ENCODE results near the gene CADPS.

Gene CADPS

DNA sequence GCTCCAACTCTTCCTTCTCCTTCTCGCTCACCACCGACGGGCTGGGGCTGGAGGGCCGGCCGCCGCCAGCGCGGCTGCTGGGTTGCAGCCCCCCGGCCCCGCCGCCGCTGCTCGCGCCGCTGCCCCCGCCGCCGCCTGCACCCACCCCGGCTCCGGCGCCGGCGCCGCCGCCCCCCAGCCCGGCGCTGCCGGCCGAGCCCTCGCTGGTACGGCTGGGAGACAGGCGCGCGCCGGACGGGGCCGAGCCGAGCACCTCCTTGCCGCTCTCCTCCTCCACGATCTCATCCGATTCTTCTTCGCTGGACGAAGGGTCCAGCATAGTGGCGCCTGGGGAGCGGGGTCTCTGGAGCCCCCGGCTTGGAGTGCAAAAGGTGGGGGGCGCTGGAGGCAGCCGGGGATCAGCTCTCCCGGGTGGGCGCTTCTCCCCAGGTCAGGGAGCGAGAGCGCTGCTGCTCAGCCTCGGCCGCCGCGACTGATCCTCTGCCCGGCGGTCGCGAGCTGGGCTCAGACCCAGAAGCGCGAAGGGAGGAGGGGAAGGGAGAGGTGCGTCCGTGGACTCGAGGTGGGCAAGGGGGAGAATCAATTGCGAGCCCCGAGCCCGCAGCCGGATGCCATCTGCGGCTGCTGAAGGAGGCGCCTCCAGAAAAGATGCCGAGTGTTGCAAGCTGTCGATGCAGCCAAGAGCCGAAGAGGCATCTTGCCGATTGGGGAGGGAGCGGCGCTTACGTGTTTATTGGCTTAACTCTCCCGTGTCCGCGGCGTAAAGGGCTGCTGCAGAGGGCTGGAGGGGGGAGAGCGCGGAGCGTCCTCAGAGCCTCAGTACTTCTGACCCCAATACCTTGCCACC is at the start of gene CADPS:
Gene CADPS (minus strand): TSS at position 706 of the 847 bp plus-strand sequence. CDS start 387 bp downstream, at position 319.
- TF ChIP-seq GATA3 (IDR thresholded peaks at IDR 0.05; ENCODE audit: low read depth, low read length) (no peak), GATA2 (IDR thresholded peaks at IDR 0.05; ENCODE audit: low read depth, low read length) (no peak)

DNA sequence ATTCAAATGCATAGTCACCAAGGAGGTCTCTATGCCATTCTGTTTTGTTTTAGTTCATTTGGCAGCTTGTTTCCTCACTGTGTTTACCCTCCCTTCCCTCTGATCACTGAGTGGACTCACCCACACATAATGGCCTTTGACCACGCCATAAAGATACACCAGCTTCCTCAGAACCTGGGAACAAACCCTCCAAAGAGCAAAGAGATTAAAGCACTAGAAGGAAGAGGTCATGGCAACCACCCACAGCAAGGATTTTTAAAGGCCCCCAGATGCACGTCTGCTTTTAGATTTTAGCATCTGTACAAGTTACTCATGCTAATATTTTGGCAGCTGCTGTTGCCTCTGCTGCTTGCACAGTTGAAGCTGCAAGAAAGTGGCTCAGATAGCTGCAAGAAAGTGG is 47.9 kb upstream of the CADPS start:
- TF ChIP-seq GATA2 (IDR thresholded peaks at IDR 0.05; ENCODE audit: low read depth, low read length) (no peak), GATA3 (IDR thresholded peaks at IDR 0.05; ENCODE audit: low read depth, low read length) (no peak)

DNA sequence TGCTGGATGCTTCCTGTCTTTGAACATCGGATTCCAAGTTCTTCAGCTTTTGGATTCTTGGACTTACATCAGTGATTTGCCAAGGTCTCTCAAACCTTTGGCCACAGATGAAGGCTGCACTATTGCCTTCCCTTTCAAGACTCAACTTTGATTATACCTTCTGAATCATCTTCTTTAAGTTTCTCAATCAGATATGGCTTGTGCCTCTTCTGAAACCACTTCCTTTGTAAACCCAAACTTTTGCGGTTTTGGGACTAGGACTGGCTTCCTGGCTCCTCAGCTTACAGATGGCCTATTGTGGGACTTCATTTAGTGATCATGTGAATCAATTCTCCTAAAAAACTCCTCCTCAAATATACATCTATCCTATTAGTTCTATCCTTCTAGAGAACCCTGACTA is 47.1 kb upstream of the CADPS start:
- no peak for TF ChIP-seq GATA3 (IDR thresholded peaks at IDR 0.05; ENCODE audit: low read depth, low read length)
- no peak for TF ChIP-seq GATA2 (IDR thresholded peaks at IDR 0.05; ENCODE audit: low read depth, low read length)

DNA sequence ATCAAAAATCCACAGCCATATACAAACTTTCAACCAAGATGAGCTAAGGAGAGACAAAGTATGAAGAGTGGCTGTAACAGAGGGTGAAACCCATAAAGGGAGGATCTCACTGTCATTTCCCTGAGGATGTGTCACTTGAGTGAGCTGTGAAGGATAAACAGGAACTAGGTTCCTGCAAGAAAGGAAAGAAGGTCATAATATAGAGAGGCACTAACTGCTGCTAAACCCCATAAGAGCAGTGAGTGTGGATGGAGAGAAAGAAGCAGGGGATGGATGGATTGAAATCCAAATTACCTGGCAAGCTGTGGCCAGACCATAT is 45.2 kb upstream of the CADPS start:
- no peak for TF ChIP-seq GATA2 (IDR thresholded peaks at IDR 0.05; ENCODE audit: low read depth, low read length)
- TF ChIP-seq GATA3 (IDR thresholded peaks at IDR 0.05; ENCODE audit: low read depth, low read length): no peak

DNA sequence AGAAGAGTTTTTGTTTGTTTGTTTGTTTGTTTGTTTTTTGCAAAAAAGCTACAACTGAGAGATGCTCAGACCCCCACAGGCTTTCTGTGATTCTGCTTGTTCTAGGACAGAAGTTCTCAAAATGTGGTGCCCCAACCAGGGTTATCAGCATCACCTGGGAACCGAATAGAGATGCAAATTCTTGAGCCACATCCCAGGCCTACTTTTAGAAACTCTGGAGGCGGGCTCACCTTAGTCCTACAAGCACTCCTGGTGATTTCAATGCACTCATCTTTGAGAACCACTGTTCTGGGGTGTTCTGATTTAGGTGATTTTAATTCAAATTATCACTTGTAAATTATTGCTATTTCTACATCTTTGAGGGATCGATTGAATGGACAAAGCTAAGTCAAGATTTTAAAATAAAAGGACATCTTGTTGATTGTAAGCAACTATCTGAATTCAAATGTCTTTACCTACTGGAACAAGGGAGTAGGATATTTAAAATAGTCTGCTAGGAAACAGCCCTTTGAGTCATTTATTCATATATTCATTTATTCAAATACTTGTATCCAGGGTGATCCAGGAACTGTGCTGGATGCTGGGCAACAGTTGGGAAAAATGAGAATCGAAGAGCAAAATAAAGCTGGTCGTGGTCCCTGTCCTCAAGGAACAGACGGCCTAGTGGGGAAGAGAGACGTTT is 44.7 kb upstream of the CADPS start:
- TF ChIP-seq GATA3 (IDR thresholded peaks at IDR 0.05; ENCODE audit: low read depth, low read length): no peak

DNA sequence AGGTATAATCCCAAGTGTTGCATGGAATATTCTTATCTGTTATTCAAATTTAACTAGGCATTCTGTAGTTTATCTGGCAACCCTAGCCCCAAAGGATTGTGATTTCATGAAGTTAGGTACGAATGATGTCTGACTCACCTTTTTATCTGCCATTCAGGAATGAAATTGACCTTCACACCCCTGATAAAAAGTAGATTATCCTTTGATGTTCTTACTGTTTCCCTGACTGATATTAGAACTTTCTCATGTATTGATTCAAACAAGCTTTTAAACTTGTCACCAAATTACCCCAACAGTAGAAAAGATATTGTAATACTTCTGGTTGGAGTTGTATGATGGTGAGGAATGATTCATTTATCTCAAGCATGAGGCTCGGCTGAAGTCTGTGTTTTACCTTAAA is 43.6 kb upstream of the CADPS start:
- TF ChIP-seq GATA2 (IDR thresholded peaks at IDR 0.05; ENCODE audit: low read depth, low read length): no peak

DNA sequence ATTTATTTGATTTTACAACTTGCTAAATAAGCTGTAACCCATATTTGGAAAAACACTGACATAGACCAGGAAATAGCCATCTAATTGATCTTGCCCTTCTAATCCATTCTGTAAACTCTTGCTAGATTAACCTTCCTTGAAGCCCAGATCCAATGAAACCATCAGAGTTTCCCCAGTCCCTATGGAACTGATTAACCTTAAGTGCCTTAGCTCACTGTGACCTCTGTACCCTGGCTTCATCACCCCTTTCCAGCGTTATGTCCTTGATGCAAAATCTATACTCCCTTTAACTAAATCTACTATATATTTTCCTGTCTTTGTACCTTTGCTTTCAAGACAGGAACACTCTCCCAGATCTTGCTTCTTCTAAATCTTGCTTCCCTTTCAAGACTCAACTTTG is 42.9 kb upstream of the CADPS start:
- TF ChIP-seq GATA2 (IDR thresholded peaks at IDR 0.05; ENCODE audit: low read depth, low read length): no peak
- no peak for TF ChIP-seq GATA3 (IDR thresholded peaks at IDR 0.05; ENCODE audit: low read depth, low read length)

DNA sequence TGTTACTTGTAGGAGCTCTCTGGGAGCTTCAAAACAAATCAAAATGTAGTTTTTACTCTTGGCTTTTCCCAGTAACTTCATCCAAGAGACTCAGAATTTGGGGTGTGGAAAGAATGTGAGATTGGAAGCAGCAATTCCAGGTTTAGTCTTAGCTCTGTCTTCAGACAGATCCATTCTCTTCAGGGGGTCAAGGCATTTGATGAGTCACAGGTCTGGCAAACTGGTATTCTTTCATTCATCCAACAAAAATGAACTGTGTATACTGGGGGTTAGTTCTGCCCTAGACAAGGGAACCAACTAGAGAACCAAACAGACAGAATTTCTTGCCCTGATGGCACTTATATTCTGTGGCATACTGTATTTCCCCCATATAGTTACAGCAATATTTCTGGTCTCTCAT is 36.3 kb upstream of the CADPS start:
- TF ChIP-seq GATA2 (IDR thresholded peaks at IDR 0.05; ENCODE audit: low read depth, low read length): no peak
- no peak for TF ChIP-seq GATA3 (IDR thresholded peaks at IDR 0.05; ENCODE audit: low read depth, low read length)

DNA sequence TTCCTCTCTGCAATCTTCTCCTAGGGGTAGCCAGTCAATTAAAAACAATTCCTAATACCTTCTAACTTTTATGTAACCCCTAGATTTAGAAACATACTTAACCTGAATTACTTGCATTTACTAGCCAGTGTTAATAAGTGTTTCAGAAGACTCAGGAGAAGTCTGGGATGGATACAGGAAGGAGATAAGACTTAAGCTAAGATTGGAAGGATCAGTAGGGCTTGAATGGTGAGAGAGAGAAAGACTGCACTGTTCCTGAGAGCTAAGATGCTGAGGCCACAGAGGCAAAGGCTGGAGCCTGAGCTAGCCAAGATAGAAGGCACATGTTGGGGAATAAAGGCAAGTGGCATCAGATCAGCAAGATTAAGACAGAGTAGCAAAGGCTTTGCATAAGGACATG is 30.1 kb upstream of the CADPS start:
- TF ChIP-seq GATA2 (IDR thresholded peaks at IDR 0.05; ENCODE audit: low read depth, low read length) (no peak), GATA3 (IDR thresholded peaks at IDR 0.05; ENCODE audit: low read depth, low read length) (no peak)

DNA sequence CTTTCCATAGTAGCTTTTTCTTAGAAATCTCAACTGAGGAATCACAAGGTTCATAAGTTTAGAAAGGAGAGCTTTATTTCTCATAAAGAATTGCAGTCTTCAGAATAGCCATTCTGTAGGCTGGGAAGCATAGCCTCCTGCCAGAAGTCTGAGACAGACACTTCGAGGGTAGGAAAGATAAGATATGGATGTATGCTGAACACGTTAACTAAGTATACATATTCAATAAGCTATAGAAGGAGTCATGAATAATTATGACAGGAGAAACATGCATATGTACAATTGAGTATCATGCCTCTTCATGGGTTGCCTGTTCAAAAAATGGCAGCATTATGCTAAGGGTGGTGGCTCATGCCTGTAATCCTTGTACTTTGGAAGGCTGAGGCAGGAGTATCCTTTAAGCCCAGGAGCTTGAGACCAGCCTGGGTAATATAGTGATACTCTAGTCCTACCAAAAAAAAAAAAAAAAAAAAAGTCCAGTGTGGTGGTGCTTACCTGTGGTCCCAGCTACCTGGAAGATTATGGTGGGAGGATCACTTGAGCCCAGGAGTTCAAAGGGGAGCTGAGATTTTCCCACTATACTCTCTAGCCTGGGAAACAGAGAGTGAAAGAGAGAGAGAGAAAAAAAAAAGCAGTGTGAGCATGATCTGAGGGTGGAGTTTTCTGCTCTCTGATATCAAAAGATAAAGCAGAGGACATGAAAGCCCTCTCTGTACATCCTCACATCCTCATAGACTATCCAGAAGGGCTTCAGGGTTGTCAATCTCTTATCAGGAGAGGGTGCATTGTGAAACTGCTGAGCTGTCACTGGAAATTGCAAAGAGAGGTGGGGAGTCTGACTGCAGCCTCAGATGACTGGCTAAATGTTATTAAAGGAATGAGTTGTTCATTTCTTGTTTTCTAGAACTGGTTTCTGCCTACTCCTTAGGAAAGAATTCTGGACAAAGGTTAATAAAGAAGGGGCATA is 23.6 kb upstream of the CADPS start:
- TF ChIP-seq GATA3 (IDR thresholded peaks at IDR 0.05; ENCODE audit: low read depth, low read length) (no peak), GATA2 (IDR thresholded peaks at IDR 0.05; ENCODE audit: low read depth, low read length) (no peak)

DNA sequence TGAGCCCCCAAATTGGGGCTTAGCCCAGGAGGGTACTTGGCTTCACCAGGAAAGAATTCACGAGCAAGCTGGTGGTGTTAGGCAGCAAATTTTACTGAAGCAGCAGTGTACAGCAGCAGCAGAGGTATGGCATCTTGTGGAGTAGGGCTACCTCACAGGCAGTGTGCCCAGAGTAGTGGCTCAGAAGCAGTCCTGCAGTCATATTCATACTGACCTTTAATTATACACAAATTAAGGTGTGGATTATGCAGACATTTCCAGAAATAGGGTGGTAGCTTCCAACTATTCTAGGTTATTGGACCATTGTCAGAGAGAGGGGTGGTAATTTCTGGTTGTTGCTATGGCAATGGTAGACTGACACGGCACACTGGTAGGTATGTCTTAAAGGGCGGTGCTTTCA is 20.7 kb upstream of the CADPS start:
- TF ChIP-seq GATA2 (IDR thresholded peaks at IDR 0.05; ENCODE audit: low read depth, low read length) (no peak), GATA3 (IDR thresholded peaks at IDR 0.05; ENCODE audit: low read depth, low read length) (no peak)

DNA sequence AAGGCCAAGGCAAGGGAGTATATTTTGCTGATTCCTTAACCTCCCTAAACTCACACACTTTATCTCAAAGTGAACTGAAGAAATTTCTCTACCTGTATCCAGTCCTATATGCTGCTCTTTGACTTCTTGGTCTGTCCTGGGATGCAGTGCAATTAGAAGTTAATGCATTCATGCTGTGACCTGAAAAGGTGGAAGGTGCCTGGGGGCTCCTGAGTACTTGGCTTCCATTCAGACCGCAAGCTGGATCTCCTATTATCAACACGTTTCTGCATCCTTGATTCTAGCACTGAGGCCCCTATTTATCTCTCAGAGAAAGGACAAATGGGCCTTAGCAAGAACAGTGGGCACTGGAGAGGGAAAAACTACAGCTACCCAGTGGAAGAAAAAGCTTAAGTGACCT is 17.7 kb upstream of the CADPS start:
- TF ChIP-seq GATA2 (IDR thresholded peaks at IDR 0.05; ENCODE audit: low read depth, low read length) (no peak), GATA3 (IDR thresholded peaks at IDR 0.05; ENCODE audit: low read depth, low read length) (no peak)

DNA sequence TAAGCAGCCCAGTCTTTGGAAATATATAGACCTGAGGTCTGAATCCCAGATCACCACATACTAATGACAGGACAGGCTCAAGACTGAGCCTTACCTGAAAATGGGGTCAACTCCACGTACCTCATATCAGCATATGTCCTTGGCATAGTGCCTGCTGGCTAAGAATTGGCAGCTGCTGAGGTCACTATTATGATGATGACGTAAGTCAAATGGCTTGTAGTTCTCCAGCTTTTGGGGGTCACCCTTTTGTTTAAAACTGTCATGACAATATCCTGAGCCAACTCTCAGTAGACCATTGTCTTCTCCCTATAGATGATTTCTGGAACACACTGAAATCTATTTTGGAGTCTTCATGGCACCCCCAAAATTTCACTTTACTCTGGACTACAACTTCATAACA is 16.8 kb upstream of the CADPS start:
- TF ChIP-seq GATA3 (IDR thresholded peaks at IDR 0.05; ENCODE audit: low read depth, low read length) (no peak), GATA2 (IDR thresholded peaks at IDR 0.05; ENCODE audit: low read depth, low read length) (no peak)

DNA sequence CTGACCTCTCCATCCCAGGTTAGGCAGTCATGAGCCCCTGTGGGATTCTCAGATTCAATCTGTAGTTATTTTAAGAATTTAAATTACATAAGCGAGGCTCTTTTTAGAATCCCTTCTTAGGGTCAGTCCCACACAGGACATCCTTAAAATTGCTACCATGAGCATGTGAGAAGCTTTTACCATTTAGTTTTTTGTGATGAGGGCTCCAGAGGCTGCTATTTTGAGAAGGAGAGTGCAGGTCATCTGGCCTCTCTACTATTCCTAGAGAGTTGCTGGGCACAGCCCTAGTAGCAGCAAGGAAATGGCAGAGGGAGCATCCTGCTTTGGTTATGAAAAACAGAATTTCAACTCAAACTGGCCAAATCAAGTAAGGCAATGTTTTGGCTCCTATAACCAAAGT is 13.6 kb upstream of the CADPS start:
- TF ChIP-seq GATA2 (IDR thresholded peaks at IDR 0.05; ENCODE audit: low read depth, low read length): no peak
- no peak for TF ChIP-seq GATA3 (IDR thresholded peaks at IDR 0.05; ENCODE audit: low read depth, low read length)

Measured in SH-SY5Y (cell line).